Right atrium auricular region (tissue), 2 donors: ENCODE measurements around the gene TIMM10B. TPM values are rescaled to one million over a fixed set of nuclear protein-coding genes. Genes with fewer than 3 reads are reported as not detected.

Source experiments
- DNase-seq: peaks from one replicate; pipeline ENCODE4 v3.0.0-alpha.2; 2019; ENCODE audit warnings: low spot score
- H3K27ac ChIP-seq, 2 donors: fragments of 200-600 bp; sonication (generic); 1 replicate in 1 of 2; 2 replicates in 1 of 2; pipeline ENCODE4 v1.5.1; 2016 to 2019
- H3K27me3 ChIP-seq, 2 donors: fragments of 200-600 bp; sonication (generic); one replicate each; pipeline versions ENCODE4 v1.5.1 to v1.6.0; 2017 to 2019
- H3K36me3 ChIP-seq: fragments of 200-600 bp; sonication (generic); one replicate; pipeline ENCODE4 v1.5.1; 2016
- H3K4me1 ChIP-seq, 2 donors: fragments of 200-600 bp; sonication (generic); one replicate each; pipeline versions ENCODE4 v1.5.1 to v1.6.0; 2017 to 2019
- H3K4me3 ChIP-seq, 2 donors: fragments of 200-600 bp; sonication (generic); 1 replicate in 1 of 2; 2 replicates in 1 of 2; pipeline ENCODE4 v1.5.1; 2017 to 2019; ENCODE audit warnings: mild to moderate bottlenecking in 1 of 2, moderate library complexity in 1 of 2
- H3K9me3 ChIP-seq, 2 donors: fragments of 200-600 bp; sonication (generic); one replicate each; pipeline ENCODE4 v1.5.1; 2019
- CTCF ChIP-seq, 2 donors: fragments of 200-600 bp; sonication (generic); IDR thresholded peaks; one replicate each; pipeline ENCODE4 v1.5.1; 2019; ENCODE audit warnings: antibody characterized with exemption in 2 of 2
- total RNA-seq, 2 donors: library from RNA; depleted of rRNA; stranded (reverse); fragments of >200 nt; gene quantifications; one replicate each; pipeline ENCODE4 v1.1.0, GENCODE V29; 2016

TIMM10B gene, protein sequence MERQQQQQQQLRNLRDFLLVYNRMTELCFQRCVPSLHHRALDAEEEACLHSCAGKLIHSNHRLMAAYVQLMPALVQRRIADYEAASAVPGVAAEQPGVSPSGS
- 10 to 100 TPM; 19.8 to 22.6 TPM for total RNA-seq

DNA sequence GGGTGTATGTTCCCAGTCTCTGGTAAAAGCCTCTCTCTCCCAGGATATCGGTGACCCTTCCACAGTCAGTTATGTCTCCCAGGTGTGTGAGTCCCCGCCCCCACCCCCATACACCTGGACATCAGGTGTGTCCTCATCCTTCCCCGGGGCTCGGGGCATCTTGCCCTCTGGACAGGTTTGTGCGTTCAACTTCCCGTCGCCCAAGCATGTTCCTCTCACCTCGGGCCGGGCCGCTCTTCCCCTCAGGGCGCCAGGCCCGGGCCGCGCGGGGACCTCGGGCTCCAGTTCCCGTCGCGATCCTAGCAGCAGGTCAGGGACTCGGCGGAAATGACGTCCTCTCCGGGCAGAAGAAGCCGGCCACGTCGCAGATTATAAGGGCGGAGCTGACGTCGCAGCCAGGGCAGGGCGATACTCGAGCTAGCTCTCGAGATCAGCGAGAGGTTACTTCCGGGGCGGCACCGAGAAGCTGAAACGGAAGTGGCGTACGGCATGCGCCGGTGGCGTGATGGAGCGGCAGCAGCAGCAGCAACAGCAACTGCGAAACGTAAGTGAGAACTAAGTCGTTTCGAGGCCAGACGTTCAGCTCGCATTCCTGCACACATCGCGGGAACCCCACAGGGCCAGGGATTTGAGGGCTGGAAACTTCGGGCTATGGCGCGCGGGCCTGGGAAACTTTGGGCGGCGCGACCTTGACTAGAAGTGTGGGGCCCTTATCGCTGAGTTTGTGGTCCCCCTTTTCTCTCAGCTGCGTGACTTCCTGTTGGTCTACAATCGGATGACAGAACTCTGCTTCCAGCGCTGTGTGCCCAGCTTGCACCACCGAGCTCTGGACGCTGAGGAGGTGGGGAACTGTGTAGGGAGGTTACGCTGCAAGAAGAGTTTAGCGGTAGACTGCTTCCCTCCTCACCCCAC, at the start of gene TIMM10B, which contains the start of gene ARFIP2:
TSS of gene TIMM10B (plus strand) at position 490 of the 912 bp plus-strand sequence. CDS start at position 506, 16 bp downstream.
TSS of gene ARFIP2 (minus strand) at position 320 of the 912 bp plus-strand sequence. CDS start 910 bp downstream, outside the sequence.
- H3K4me1 ChIP-seq, result peaks cover 0 to 31% of the 10 kb centered on the region in 2 donors
- H3K27ac ChIP-seq, result peak within 1 kb of the TSS; percentile 90 to 94
- H3K27me3 ChIP-seq, result no peaks in the 10 kb centered on the region
- no peak for TF ChIP-seq CTCF (IDR thresholded peaks at IDR 0.05)
- H3K9me3 ChIP-seq, result no peaks in the 10 kb centered on the region
- H3K4me3 ChIP-seq, result peak within 1 kb of the TSS; percentile 65 to 70
- DNase-seq, result peak; percentile 99
- peaks cover 47% of the 10 kb centered on the region for H3K36me3 ChIP-seq

DNA sequence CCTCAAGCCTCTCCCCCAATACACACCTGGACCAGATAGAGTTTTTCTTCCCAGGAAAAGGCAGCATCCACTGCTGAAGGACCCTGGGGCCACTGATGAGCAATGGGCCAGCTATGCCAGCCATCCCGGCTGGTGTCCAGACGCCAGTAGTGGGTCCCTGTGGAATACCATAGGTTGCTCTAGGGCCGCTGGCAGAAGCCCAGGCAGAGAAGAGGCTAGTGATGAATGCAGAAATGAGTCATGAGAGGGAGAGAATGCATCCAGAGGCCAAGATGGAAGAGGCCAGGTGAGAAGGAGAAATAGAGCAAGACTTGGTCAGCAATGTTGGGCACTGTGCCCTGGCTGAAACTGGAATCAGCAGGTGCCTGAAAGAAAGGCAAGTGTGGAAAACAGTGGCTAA, 49.4 kb upstream of the TIMM10B start:
- no peaks in the 10 kb centered on the region for H3K4me1 ChIP-seq
- no peak overlapping the region for H3K27ac ChIP-seq
- DNase-seq, result no peak

GRCh38 chr11:6433998-6434660, 47.2 kb upstream of the TIMM10B start:
- H3K36me3 ChIP-seq, result no peaks in the 10 kb centered on the region
- no peaks in the 10 kb centered on the region for H3K4me1 ChIP-seq
- H3K9me3 ChIP-seq, result no peaks in the 10 kb centered on the region
- no peak overlapping the region for H3K27ac ChIP-seq
- H3K4me3 ChIP-seq, result no peak overlapping the region
- no peak for TF ChIP-seq CTCF (IDR thresholded peaks at IDR 0.05)
- DNase-seq, result no peak
- H3K27me3 ChIP-seq, result no peaks in the 10 kb centered on the region

More for the DNA sequence above, 49.4 kb upstream of the TIMM10B start:
- no peaks in the 10 kb centered on the region for H3K27me3 ChIP-seq
- H3K9me3 ChIP-seq, result no peaks in the 10 kb centered on the region
- TF ChIP-seq CTCF (IDR thresholded peaks at IDR 0.05), result no peak
- no peak overlapping the region for H3K4me3 ChIP-seq
- no peaks in the 10 kb centered on the region for H3K36me3 ChIP-seq

GRCh38 chr11:6437423-6437822, 43.9 kb upstream of the TIMM10B start:
- H3K4me3 ChIP-seq, result no peak overlapping the region
- H3K4me1 ChIP-seq, result no peaks in the 10 kb centered on the region

GRCh38 chr11:6437993-6438392, 43.3 kb upstream of the TIMM10B start:
- Histone ChIP-seq H3K9me3 (no peaks in the 10 kb centered on the region), H3K4me1 (no peaks in the 10 kb centered on the region), H3K4me3 (no peak overlapping the region), H3K27me3 (no peaks in the 10 kb centered on the region), H3K36me3 (no peaks in the 10 kb centered on the region), H3K27ac (no peak overlapping the region)
- no peak for TF ChIP-seq CTCF (IDR thresholded peaks at IDR 0.05)
- no peak for DNase-seq

More at GRCh38 chr11:6437423-6437822, 43.9 kb upstream of the TIMM10B start:
- DNase-seq, result no peak
- H3K27ac ChIP-seq, result no peak overlapping the region
- H3K9me3 ChIP-seq, result no peaks in the 10 kb centered on the region
- no peak for TF ChIP-seq CTCF (IDR thresholded peaks at IDR 0.05)
- H3K36me3 ChIP-seq, result no peaks in the 10 kb centered on the region
- H3K27me3 ChIP-seq, result no peaks in the 10 kb centered on the region
